IgD-negative memory B cell (primary cell): ENCODE results near the gene CR1L. TPM values are rescaled to one million over a fixed set of nuclear protein-coding genes. Genes with fewer than 3 reads are reported as not detected.
"Not testable (repeated sequence)": the region's sequence is repeated elsewhere in the genome, so short reads cannot be mapped to it uniquely, and the experiment has no call there.

ENCODE experiments used
- H3K27ac Mint-ChIP-seq, 3 donors: one replicate each; pipeline ENCODE4 v1.8.0; 2020 to 2022; ENCODE audit warnings: mild to moderate bottlenecking in 3 of 3, mixed read lengths in 3 of 3, moderate library complexity in 1 of 3
- H3K27me3 Mint-ChIP-seq: one replicate; pipeline ENCODE4 v1.8.0; 2021; ENCODE audit warnings: mixed read lengths
- H3K36me3 Mint-ChIP-seq: one replicate; pipeline ENCODE4 v1.8.0; 2020; ENCODE audit warnings: mild to moderate bottlenecking, mixed read lengths
- H3K4me1 Mint-ChIP-seq, 3 donors: one replicate each; pipeline ENCODE4 v1.8.0; 2020 to 2022; ENCODE audit warnings: mixed read lengths in 3 of 3, mild to moderate bottlenecking in 1 of 3
- H3K4me3 Mint-ChIP-seq, 4 donors: one replicate each; pipeline ENCODE4 v1.8.0; 2020 to 2022; ENCODE audit warnings: mild to moderate bottlenecking in 4 of 4, mixed read lengths in 4 of 4, moderate library complexity in 3 of 4
- H3K9me3 Mint-ChIP-seq, 3 donors: one replicate each; pipeline ENCODE4 v1.8.0; 2020 to 2021; ENCODE audit warnings: mixed read lengths in 3 of 3, mild to moderate bottlenecking in 1 of 3
- polyA plus RNA-seq: library from polyadenylated mRNA; unstranded; fragments of 300-500 nt; fragmentation: Illumina TruSeq; gene quantifications from one replicate; pipeline ENCODE4 v1.2.3, GENCODE V29; 2021

The CR1L gene
- not detected for polyA plus RNA-seq

GRCh38 chr1:207644852-207645634 lies at the start of gene CR1L:
Gene CR1L (plus strand): TSS chr1:207645133. CDS start chr1:207645234, 101 bp downstream.
- no peaks in the 10 kb centered on the region for H3K27me3 Mint-ChIP-seq

GRCh38 chr1:207603777-207604176 lies 41.2 kb upstream of the CR1L start:
- H3K4me1 Mint-ChIP-seq = no peaks in the 10 kb centered on the region
- no peak overlapping the region for H3K27ac Mint-ChIP-seq
- peaks cover 8% of the 10 kb centered on the region for H3K36me3 Mint-ChIP-seq
- no peak overlapping the region for H3K4me3 Mint-ChIP-seq
- no peaks in the 10 kb centered on the region for H3K27me3 Mint-ChIP-seq
- H3K9me3 Mint-ChIP-seq = no peaks in the 10 kb centered on the region

More at GRCh38 chr1:207644852-207645634, at the start of gene CR1L:
- Mint-ChIP-seq H3K36me3 (peaks cover 4% of the 10 kb centered on the region), H3K4me1 (peaks cover 9 to 12% (median 10%) of the 10 kb centered on the region in 3 donors), H3K4me3 (peak within 1 kb of the TSS; percentile 76 to 92 (median 85)), H3K27ac (no peak within 1 kb of the TSS), H3K9me3 (no peaks in the 10 kb centered on the region)

- Mint-ChIP-seq H3K4me1 (no peaks in the 10 kb centered on the region), H3K27ac (no peak overlapping the region), H3K27me3 (no peaks in the 10 kb centered on the region), H3K9me3 (no peaks in the 10 kb centered on the region), H3K4me3 (no peak overlapping the region), H3K36me3 (peaks cover 8% of the 10 kb centered on the region)
Observed at GRCh38 chr1:207605444-207606361, 39.2 kb upstream of the CR1L start.

- peaks cover 8% of the 10 kb centered on the region for H3K36me3 Mint-ChIP-seq
- H3K27ac Mint-ChIP-seq = no peak overlapping the region
- H3K4me1 Mint-ChIP-seq = no peaks in the 10 kb centered on the region
- no peak overlapping the region for H3K4me3 Mint-ChIP-seq
- H3K27me3 Mint-ChIP-seq = no peaks in the 10 kb centered on the region
- H3K9me3 Mint-ChIP-seq = no peaks in the 10 kb centered on the region
Observed at GRCh38 chr1:207606362-207606755, 38.6 kb upstream of the CR1L start.

- H3K4me1 Mint-ChIP-seq = no peaks in the 10 kb centered on the region
- no peak overlapping the region for H3K4me3 Mint-ChIP-seq
- peaks cover 9% of the 10 kb centered on the region for H3K36me3 Mint-ChIP-seq
- no peak overlapping the region for H3K27ac Mint-ChIP-seq
- no peaks in the 10 kb centered on the region for H3K27me3 Mint-ChIP-seq
- no peaks in the 10 kb centered on the region for H3K9me3 Mint-ChIP-seq
Observed at GRCh38 chr1:207612762-207613161, 32.2 kb upstream of the CR1L start.

GRCh38 chr1:207619871-207620542 lies 24.9 kb upstream of the CR1L start:
- peak overlapping the region in 1 of 3 donors; percentile 28 for H3K27ac Mint-ChIP-seq
- no peaks in the 10 kb centered on the region for H3K27me3 Mint-ChIP-seq
- peaks cover 9% of the 10 kb centered on the region for H3K36me3 Mint-ChIP-seq
- no peaks in the 10 kb centered on the region for H3K9me3 Mint-ChIP-seq
- H3K4me1 Mint-ChIP-seq = peaks cover 0 to 6% (median 3%) of the 10 kb centered on the region in 3 donors
- H3K4me3 Mint-ChIP-seq = no peak overlapping the region

- H3K36me3 Mint-ChIP-seq = peaks cover 13% of the 10 kb centered on the region
- peaks cover 0 to 6% (median 3%) of the 10 kb centered on the region in 3 donors for H3K4me1 Mint-ChIP-seq
- H3K4me3 Mint-ChIP-seq = no peak overlapping the region
- no peaks in the 10 kb centered on the region for H3K27me3 Mint-ChIP-seq
- peak overlapping the region in 1 of 3 donors; percentile 28 for H3K27ac Mint-ChIP-seq
- no peaks in the 10 kb centered on the region for H3K9me3 Mint-ChIP-seq
Observed at GRCh38 chr1:207620543-207620893, 24.4 kb upstream of the CR1L start.

- not testable (repeated sequence) for H3K27me3 Mint-ChIP-seq
Observed at GRCh38 chr1:207625504-207626071, 19.3 kb upstream of the CR1L start.

GRCh38 chr1:207626972-207627337 lies 18.0 kb upstream of the CR1L start:
- H3K4me1 Mint-ChIP-seq = peaks cover 0 to 5% (median 0%) of the 10 kb centered on the region in 3 donors
- no peak overlapping the region for H3K4me3 Mint-ChIP-seq
- peaks cover 9% of the 10 kb centered on the region for H3K36me3 Mint-ChIP-seq
- H3K27ac Mint-ChIP-seq = no peak overlapping the region
- H3K9me3 Mint-ChIP-seq = no peaks in the 10 kb centered on the region
- no peaks in the 10 kb centered on the region for H3K27me3 Mint-ChIP-seq

More at GRCh38 chr1:207625504-207626071, 19.3 kb upstream of the CR1L start:
- H3K36me3 Mint-ChIP-seq, H3K4me1 Mint-ChIP-seq, H3K27ac Mint-ChIP-seq, H3K9me3 Mint-ChIP-seq, H3K4me3 Mint-ChIP-seq: not testable (repeated sequence)

- Mint-ChIP-seq H3K36me3 (peaks cover 11% of the 10 kb centered on the region), H3K4me1 (peaks cover 0 to 5% (median 0%) of the 10 kb centered on the region in 3 donors), H3K9me3 (no peaks in the 10 kb centered on the region), H3K4me3 (no peak overlapping the region), H3K27me3 (no peaks in the 10 kb centered on the region), H3K27ac (no peak overlapping the region)
Observed at GRCh38 chr1:207627496-207627895, 17.4 kb upstream of the CR1L start.

GRCh38 chr1:207628776-207629175 lies 16.2 kb upstream of the CR1L start:
- H3K4me3 Mint-ChIP-seq = no peak overlapping the region
- no peaks in the 10 kb centered on the region for H3K27me3 Mint-ChIP-seq
- H3K27ac Mint-ChIP-seq = peak overlapping the region in 1 of 3 donors; percentile 8
- H3K36me3 Mint-ChIP-seq = peaks cover 9% of the 10 kb centered on the region
- H3K4me1 Mint-ChIP-seq = peaks cover 0 to 5% (median 0%) of the 10 kb centered on the region in 3 donors
- no peaks in the 10 kb centered on the region for H3K9me3 Mint-ChIP-seq

GRCh38 chr1:207631137-207631536 lies 13.8 kb upstream of the CR1L start:
- Mint-ChIP-seq H3K4me3 (no peak overlapping the region), H3K9me3 (no peaks in the 10 kb centered on the region), H3K4me1 (peaks cover 0 to 5% (median 0%) of the 10 kb centered on the region in 3 donors), H3K27me3 (no peaks in the 10 kb centered on the region), H3K36me3 (peaks cover 2% of the 10 kb centered on the region), H3K27ac (peak overlapping the region in 1 of 3 donors; percentile 3)

GRCh38 chr1:207633226-207633625 lies 11.7 kb upstream of the CR1L start:
- Mint-ChIP-seq H3K27ac (no peak overlapping the region), H3K36me3 (peaks cover 2% of the 10 kb centered on the region), H3K9me3 (no peaks in the 10 kb centered on the region), H3K4me1 (peaks cover 0 to 4% (median 0%) of the 10 kb centered on the region in 3 donors), H3K27me3 (no peaks in the 10 kb centered on the region), H3K4me3 (no peak overlapping the region)

- H3K4me1 Mint-ChIP-seq, H3K27me3 Mint-ChIP-seq, H3K9me3 Mint-ChIP-seq, H3K4me3 Mint-ChIP-seq, H3K27ac Mint-ChIP-seq, H3K36me3 Mint-ChIP-seq: not testable (repeated sequence)
Observed at GRCh38 chr1:207633699-207634289, 11.1 kb upstream of the CR1L start.
